GM23338 (cell line): ENCODE results near the gene CARHSP1.

ENCODE experiments used
- CTCF ChIP-seq, 2 experiments: fragments of 200-600 bp in 1 of 2; sonication (generic) in 1 of 2; conservative IDR thresholded peaks; 2 replicates each; pipeline versions ENCODE4 v1.5.1 to v1.6.1; 2016 to 2017; ENCODE audit warnings: antibody characterized with exemption in 2 of 2, low read depth in 2 of 2, mild to moderate bottlenecking in 2 of 2, moderate library complexity in 1 of 2
- JUNB ChIP-seq: IDR thresholded peaks from one replicate; pipeline ENCODE4 v1.6.1; 2016; ENCODE audit warnings: antibody characterized with exemption; ENCODE audit not compliant: unreplicated experiment
- POLR2AphosphoS5 ChIP-seq: IDR thresholded peaks from 2 replicates; pipeline ENCODE4 v1.6.1; 2016; ENCODE audit warnings: antibody characterized with exemption, low read depth

GRCh38 chr16:8866884-8867215 lies 2.0 kb downstream of the CARHSP1 start:
- TF ChIP-seq POLR2AphosphoS5 (no peak), CTCF (conservative IDR thresholded peaks at IDR 0.05; ENCODE audit: low read depth in 2 of 2) (no peak), JUNB (no peak)
